T-cell (primary cell): ENCODE measurements around the gene CCL11. TPM values are rescaled to one million over a fixed set of nuclear protein-coding genes. Genes with fewer than 3 reads are reported as not detected.

ENCODE experiments used
- ATAC-seq, 4 experiments: fragments of 200-7000 bp in 3 of 4; fragments of 150-1000 bp in 1 of 4; cut with Tn5 transposase; replicated peaks in 1 of 4; 1 replicate in 3 of 4; 2 replicates in 1 of 4; pipeline ENCODE4 v1.10.0; 2021; ENCODE audit warnings: moderate library complexity in 3 of 4, mild to moderate bottlenecking in 2 of 4, moderate number of reproducible peaks in 1 of 4
- CTCF ChIA-PET, 2 donors: fragments of 300-600 bp; sonication (Branson Sonifier 250); formaldehyde crosslinking; loops; one replicate each; lab custom pipeline; 2022; ENCODE audit warnings: antibody characterized with exemption in 2 of 2; lab: Charles Lee
- POLR2A ChIA-PET, 2 donors: fragments of 300-600 bp; sonication (Branson Sonifier 250); formaldehyde crosslinking; loops; one replicate each; lab custom pipeline; 2022; ENCODE audit warnings: antibody characterized with exemption in 2 of 2; lab: Charles Lee
- DNase-seq, 35 experiments: peaks; one replicate each; pipeline versions ENCODE4 v3.0.0 to v3.0.0-alpha.2; 2013 to 2023
- H3K27ac ChIP-seq: one replicate; pipeline ENCODE4 v1.5.1; 2013; ENCODE audit warnings: low read length
- H3K27me3 ChIP-seq, 2 experiments: replicated peaks in 1 of 2; 1 replicate in 1 of 2; 2 replicates in 1 of 2; pipeline versions ENCODE4 v1.6.1 to v1.7.0; 2013; ENCODE audit warnings: low read length in 1 of 2, mixed read lengths in 1 of 2; ENCODE audit not compliant: control insufficient read depth in 2 of 2, insufficient read depth in 2 of 2; ENCODE audit errors: extremely low read depth in 1 of 2
- H3K36me3 ChIP-seq, 2 donors: 1 replicate in 1 of 2; 2 replicates in 1 of 2; pipeline versions ENCODE4 v1.6.1 to v1.7.0; 2013; ENCODE audit warnings: low read length in 1 of 2; ENCODE audit not compliant: control insufficient read depth in 2 of 2, insufficient read depth in 1 of 2; ENCODE audit errors: extremely low read depth in 1 of 2
- H3K4me1 ChIP-seq, 2 experiments: 1 replicate in 1 of 2; 2 replicates in 1 of 2; pipeline versions ENCODE4 v1.6.1 to v1.7.0; 2013; ENCODE audit warnings: low read length in 2 of 2, mixed read lengths in 1 of 2; ENCODE audit not compliant: insufficient read depth in 2 of 2, control insufficient read depth in 1 of 2; ENCODE audit errors: extremely low read depth in 1 of 2
- H3K4me3 ChIP-seq, 2 donors: 1 replicate in 1 of 2; 2 replicates in 1 of 2; pipeline versions ENCODE4 v1.5.1 to v1.7.0; 2013; ENCODE audit warnings: mild to moderate bottlenecking in 2 of 2, low read length in 1 of 2, moderate library complexity in 1 of 2; ENCODE audit not compliant: control insufficient read depth in 1 of 2; ENCODE audit errors: extremely low read depth in 1 of 2
- H3K9me3 ChIP-seq: 2 replicates; pipeline ENCODE4 v1.7.0; 2013
- H3K27ac Mint-ChIP-seq, 2 donors: one replicate each; pipeline ENCODE4 v1.8.0; 2020 to 2021; ENCODE audit warnings: mild to moderate bottlenecking in 2 of 2, mixed read lengths in 2 of 2
- H3K27me3 Mint-ChIP-seq, 2 donors: one replicate each; pipeline ENCODE4 v1.8.0; 2021 to 2022; ENCODE audit warnings: mixed read lengths in 2 of 2
- H3K36me3 Mint-ChIP-seq: one replicate; pipeline ENCODE4 v1.8.0; 2021; ENCODE audit warnings: mixed read lengths
- H3K4me1 Mint-ChIP-seq, 3 donors: one replicate each; pipeline ENCODE4 v1.8.0; 2020 to 2022; ENCODE audit warnings: mixed read lengths in 3 of 3, mild to moderate bottlenecking in 1 of 3
- H3K4me3 Mint-ChIP-seq, 3 donors: one replicate each; pipeline ENCODE4 v1.8.0; 2020 to 2022; ENCODE audit warnings: mild to moderate bottlenecking in 3 of 3, mixed read lengths in 3 of 3, moderate library complexity in 3 of 3
- H3K9me3 Mint-ChIP-seq, 3 donors: one replicate each; pipeline ENCODE4 v1.8.0; 2020 to 2022; ENCODE audit warnings: mixed read lengths in 3 of 3
- WGBS: methylation state at CpG from one replicate; pipeline ENCODE4 v1.1.5; 2013; ENCODE audit warnings: missing lambda C conversion rate; ENCODE audit not compliant: insufficient coverage; 5-methylcytosine and 5-hydroxymethylcytosine counted together
- total RNA-seq, 35 experiments: library from RNA in 6 of 35; stranded (reverse) in 6 of 35; fragments of 120-200 nt in 1 of 35; gene quantifications; one replicate each; pipeline versions ENCODE4 v1.2.1 to v1.2.4 and lab custom pipeline; 2013 to 2026

The CCL11 gene
- total RNA-seq, 5 donors from 2014 or later (not counting 1 experiment from before 2014, with no cell fraction given): not detected

- WGBS: 80% methylated on average over 1 of the region's 2 CpGs
- POLR2A ChIA-PET: no interaction called here
Observed at GRCh38 chr17:34301986-34302385, 16.4 kb downstream of the CCL11 start.

GRCh38 chr17:34302636-34303035 is 17.1 kb downstream of the CCL11 start:
- no CpG with 5 or more reads among the region's 1 CpG for WGBS
- Mint-ChIP-seq H3K36me3 (no peaks in the 10 kb centered on the region), H3K27ac (no peak overlapping the region), H3K4me3 (no peak overlapping the region), H3K4me1 (peaks cover 0 to 2% (median 0%) of the 10 kb centered on the region in 3 donors), H3K27me3 (peaks cover 22 to 36% of the 10 kb centered on the region in 2 donors), H3K9me3 (peaks cover 0 to 4% (median 0%) of the 10 kb centered on the region in 3 donors)
- Histone ChIP-seq H3K27me3 (peaks cover 0 to 5% of the 10 kb centered on the region in 2 experiments), H3K4me1 (no peaks in the 10 kb centered on the region), H3K9me3 (no peaks in the 10 kb centered on the region), H3K27ac (no peak overlapping the region), H3K4me3 (no peak overlapping the region), H3K36me3 (no peaks in the 10 kb centered on the region)
- DNase-seq (no peak), ATAC-seq (no peak)
- POLR2A ChIA-PET: no interaction called here
- CTCF ChIA-PET: no interaction called here

More at GRCh38 chr17:34301986-34302385, 16.4 kb downstream of the CCL11 start:
- H3K9me3 ChIP-seq: no peaks in the 10 kb centered on the region
- no peak overlapping the region for H3K27ac Mint-ChIP-seq
- peaks cover 0 to 2% (median 0%) of the 10 kb centered on the region in 3 donors for H3K4me1 Mint-ChIP-seq
- H3K27me3 Mint-ChIP-seq: peaks cover 20 to 35% of the 10 kb centered on the region in 2 donors
- H3K4me3 Mint-ChIP-seq: no peak overlapping the region
- no peak overlapping the region for H3K4me3 ChIP-seq
- CTCF ChIA-PET: no interaction called here
- H3K36me3 ChIP-seq: no peaks in the 10 kb centered on the region
- ATAC-seq (no peak), DNase-seq (no peak)
- H3K4me1 ChIP-seq: no peaks in the 10 kb centered on the region
- H3K27me3 ChIP-seq: peaks cover 0 to 5% of the 10 kb centered on the region in 2 experiments
- peaks cover 0 to 4% (median 0%) of the 10 kb centered on the region in 3 donors for H3K9me3 Mint-ChIP-seq
- no peaks in the 10 kb centered on the region for H3K36me3 Mint-ChIP-seq
- no peak overlapping the region for H3K27ac ChIP-seq

GRCh38 chr17:34303606-34304005 is 18.1 kb downstream of the CCL11 start:
- ChIA-PET POLR2A (no interaction called here), CTCF (no interaction called here)
- Histone ChIP-seq H3K36me3 (no peaks in the 10 kb centered on the region), H3K4me1 (no peaks in the 10 kb centered on the region), H3K27ac (no peak overlapping the region), H3K4me3 (no peak overlapping the region), H3K27me3 (peaks cover 0 to 5% of the 10 kb centered on the region in 2 experiments), H3K9me3 (no peaks in the 10 kb centered on the region)
- peaks cover 17 to 30% of the 10 kb centered on the region in 2 donors for H3K27me3 Mint-ChIP-seq
- ATAC-seq: no peak
- H3K9me3 Mint-ChIP-seq: peaks cover 0 to under 1% (median 0%) of the 10 kb centered on the region in 3 donors
- no peak for DNase-seq
- H3K4me3 Mint-ChIP-seq: no peak overlapping the region
- no peak overlapping the region for H3K27ac Mint-ChIP-seq
- H3K36me3 Mint-ChIP-seq: no peaks in the 10 kb centered on the region
- peaks cover 0 to under 1% (median 0%) of the 10 kb centered on the region in 3 donors for H3K4me1 Mint-ChIP-seq
- WGBS: no CpG with 5 or more reads among the region's 2 CpGs

GRCh38 chr17:34305061-34305460 is 19.5 kb downstream of the CCL11 start:
- H3K27ac ChIP-seq: no peak overlapping the region
- Mint-ChIP-seq H3K9me3 (no peaks in the 10 kb centered on the region), H3K36me3 (no peaks in the 10 kb centered on the region), H3K27me3 (peaks cover 11 to 19% of the 10 kb centered on the region in 2 donors), H3K4me3 (no peak overlapping the region), H3K27ac (no peak overlapping the region), H3K4me1 (no peaks in the 10 kb centered on the region)
- ChIA-PET CTCF (interaction anchor here in 1 of 2 donors (0.6 kb wide), 1 partner anchor 16 kb away, joined by 3 read pairs; no protein-coding TSS in a partner anchor), POLR2A (no interaction called here)
- ATAC-seq (no peak), DNase-seq (no peak)
- no peaks in the 10 kb centered on the region for H3K4me1 ChIP-seq
- H3K9me3 ChIP-seq: no peaks in the 10 kb centered on the region
- no peak overlapping the region for H3K4me3 ChIP-seq
- H3K27me3 ChIP-seq: no peaks in the 10 kb centered on the region
- H3K36me3 ChIP-seq: no peaks in the 10 kb centered on the region
- 92% methylated on average over 3 of the region's 4 CpGs for WGBS

GRCh38 chr17:34305606-34306005 is 20.1 kb downstream of the CCL11 start:
- no peak for DNase-seq
- Mint-ChIP-seq H3K27ac (no peak overlapping the region), H3K4me1 (no peaks in the 10 kb centered on the region), H3K27me3 (peaks cover 9 to 15% of the 10 kb centered on the region in 2 donors), H3K36me3 (no peaks in the 10 kb centered on the region), H3K4me3 (no peak overlapping the region), H3K9me3 (no peaks in the 10 kb centered on the region)
- Histone ChIP-seq H3K27ac (no peak overlapping the region), H3K36me3 (no peaks in the 10 kb centered on the region), H3K4me3 (no peak overlapping the region), H3K9me3 (no peaks in the 10 kb centered on the region), H3K27me3 (no peaks in the 10 kb centered on the region), H3K4me1 (no peaks in the 10 kb centered on the region)
- no peak for ATAC-seq
- POLR2A ChIA-PET: no interaction called here
- CTCF ChIA-PET: no interaction called here

- ChIA-PET POLR2A (no interaction called here), CTCF (no interaction called here)
- H3K36me3 ChIP-seq: no peaks in the 10 kb centered on the region
- Mint-ChIP-seq H3K4me3 (no peak overlapping the region), H3K27me3 (peaks cover 5 to 16% of the 10 kb centered on the region in 2 donors), H3K27ac (no peak overlapping the region), H3K36me3 (no peaks in the 10 kb centered on the region), H3K9me3 (no peaks in the 10 kb centered on the region), H3K4me1 (no peaks in the 10 kb centered on the region)
- DNase-seq (no peak), ATAC-seq (no peak)
- WGBS: 52% methylated on average over 2 of the region's 3 CpGs
- no peak overlapping the region for H3K27ac ChIP-seq
- no peak overlapping the region for H3K4me3 ChIP-seq
- no peaks in the 10 kb centered on the region for H3K4me1 ChIP-seq
- H3K27me3 ChIP-seq: no peaks in the 10 kb centered on the region
- H3K9me3 ChIP-seq: no peaks in the 10 kb centered on the region
Observed at GRCh38 chr17:34306466-34306865, 20.9 kb downstream of the CCL11 start.

GRCh38 chr17:34307110-34307509 is 21.6 kb downstream of the CCL11 start:
- H3K27ac Mint-ChIP-seq: no peak overlapping the region
- H3K36me3 Mint-ChIP-seq: no peaks in the 10 kb centered on the region
- DNase-seq (no peak), ATAC-seq (no peak)
- H3K4me1 Mint-ChIP-seq: no peaks in the 10 kb centered on the region
- Histone ChIP-seq H3K27me3 (no peaks in the 10 kb centered on the region), H3K9me3 (no peaks in the 10 kb centered on the region), H3K4me3 (no peak overlapping the region), H3K27ac (no peak overlapping the region), H3K4me1 (no peaks in the 10 kb centered on the region), H3K36me3 (no peaks in the 10 kb centered on the region)
- ChIA-PET POLR2A (no interaction called here), CTCF (no interaction called here)
- no peak overlapping the region for H3K4me3 Mint-ChIP-seq
- no CpG with 5 or more reads among the region's 3 CpGs for WGBS
- no peaks in the 10 kb centered on the region for H3K9me3 Mint-ChIP-seq
- H3K27me3 Mint-ChIP-seq: peaks cover 6 to 16% of the 10 kb centered on the region in 2 donors
